HG02973 (cell line): ENCODE data around the gene ADAMTS18.
"Not testable (repeated sequence)": the region's sequence is repeated elsewhere in the genome, so short reads cannot be mapped to it uniquely, and the experiment has no call there.

ENCODE experiments used
- ATAC-seq: cut with Tn5 transposase; IDR thresholded peaks from one replicate; pipeline ENCODE4 v1.9.1; 2021; ENCODE audit warnings: moderate library complexity; ENCODE audit not compliant: unreplicated experiment

The ADAMTS18 gene, protein sequence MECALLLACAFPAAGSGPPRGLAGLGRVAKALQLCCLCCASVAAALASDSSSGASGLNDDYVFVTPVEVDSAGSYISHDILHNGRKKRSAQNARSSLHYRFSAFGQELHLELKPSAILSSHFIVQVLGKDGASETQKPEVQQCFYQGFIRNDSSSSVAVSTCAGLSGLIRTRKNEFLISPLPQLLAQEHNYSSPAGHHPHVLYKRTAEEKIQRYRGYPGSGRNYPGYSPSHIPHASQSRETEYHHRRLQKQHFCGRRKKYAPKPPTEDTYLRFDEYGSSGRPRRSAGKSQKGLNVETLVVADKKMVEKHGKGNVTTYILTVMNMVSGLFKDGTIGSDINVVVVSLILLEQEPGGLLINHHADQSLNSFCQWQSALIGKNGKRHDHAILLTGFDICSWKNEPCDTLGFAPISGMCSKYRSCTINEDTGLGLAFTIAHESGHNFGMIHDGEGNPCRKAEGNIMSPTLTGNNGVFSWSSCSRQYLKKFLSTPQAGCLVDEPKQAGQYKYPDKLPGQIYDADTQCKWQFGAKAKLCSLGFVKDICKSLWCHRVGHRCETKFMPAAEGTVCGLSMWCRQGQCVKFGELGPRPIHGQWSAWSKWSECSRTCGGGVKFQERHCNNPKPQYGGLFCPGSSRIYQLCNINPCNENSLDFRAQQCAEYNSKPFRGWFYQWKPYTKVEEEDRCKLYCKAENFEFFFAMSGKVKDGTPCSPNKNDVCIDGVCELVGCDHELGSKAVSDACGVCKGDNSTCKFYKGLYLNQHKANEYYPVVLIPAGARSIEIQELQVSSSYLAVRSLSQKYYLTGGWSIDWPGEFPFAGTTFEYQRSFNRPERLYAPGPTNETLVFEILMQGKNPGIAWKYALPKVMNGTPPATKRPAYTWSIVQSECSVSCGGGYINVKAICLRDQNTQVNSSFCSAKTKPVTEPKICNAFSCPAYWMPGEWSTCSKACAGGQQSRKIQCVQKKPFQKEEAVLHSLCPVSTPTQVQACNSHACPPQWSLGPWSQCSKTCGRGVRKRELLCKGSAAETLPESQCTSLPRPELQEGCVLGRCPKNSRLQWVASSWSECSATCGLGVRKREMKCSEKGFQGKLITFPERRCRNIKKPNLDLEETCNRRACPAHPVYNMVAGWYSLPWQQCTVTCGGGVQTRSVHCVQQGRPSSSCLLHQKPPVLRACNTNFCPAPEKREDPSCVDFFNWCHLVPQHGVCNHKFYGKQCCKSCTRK (N-terminal part only)

DNA sequence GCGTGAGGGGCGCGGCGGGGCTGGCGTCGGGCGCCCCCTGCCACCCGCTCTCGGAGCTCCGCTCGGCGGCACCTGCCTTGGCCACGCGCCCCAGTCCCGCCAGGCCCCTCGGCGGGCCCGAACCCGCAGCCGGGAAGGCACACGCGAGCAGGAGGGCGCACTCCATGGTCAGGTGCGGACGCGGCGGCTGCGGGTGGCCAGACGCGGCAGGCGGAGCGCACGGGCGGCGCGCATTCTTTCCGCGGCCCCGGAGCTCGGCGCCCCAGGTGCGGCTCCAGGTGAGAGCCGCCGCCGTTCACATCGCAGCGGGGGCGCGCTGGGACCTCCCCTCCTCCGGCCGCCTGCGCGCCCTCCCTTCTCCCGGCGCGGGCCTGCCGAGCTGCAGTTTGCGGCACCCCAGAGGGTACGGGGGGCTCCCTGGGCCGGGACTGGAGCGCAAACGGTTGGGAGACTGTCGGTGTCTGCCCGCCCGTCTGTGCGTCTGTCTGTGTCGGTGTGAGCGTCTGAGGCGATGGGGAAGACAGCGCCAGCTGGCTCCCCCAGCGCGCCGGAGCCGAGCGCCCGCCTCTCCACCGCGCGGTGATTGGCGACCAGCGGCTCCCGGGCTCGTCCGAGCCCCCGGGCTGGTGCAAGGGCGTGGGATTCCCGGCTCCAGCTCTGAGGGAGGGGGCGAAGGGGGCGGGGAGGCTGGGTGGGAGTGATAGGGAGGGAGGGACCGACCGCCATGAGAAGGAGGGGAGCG is at the start of gene ADAMTS18:
ADAMTS18 (minus strand) TSS at position 505 of the 742 bp plus-strand sequence; CDS start at position 166, 339 bp downstream.
- ATAC-seq, result no peak

DNA sequence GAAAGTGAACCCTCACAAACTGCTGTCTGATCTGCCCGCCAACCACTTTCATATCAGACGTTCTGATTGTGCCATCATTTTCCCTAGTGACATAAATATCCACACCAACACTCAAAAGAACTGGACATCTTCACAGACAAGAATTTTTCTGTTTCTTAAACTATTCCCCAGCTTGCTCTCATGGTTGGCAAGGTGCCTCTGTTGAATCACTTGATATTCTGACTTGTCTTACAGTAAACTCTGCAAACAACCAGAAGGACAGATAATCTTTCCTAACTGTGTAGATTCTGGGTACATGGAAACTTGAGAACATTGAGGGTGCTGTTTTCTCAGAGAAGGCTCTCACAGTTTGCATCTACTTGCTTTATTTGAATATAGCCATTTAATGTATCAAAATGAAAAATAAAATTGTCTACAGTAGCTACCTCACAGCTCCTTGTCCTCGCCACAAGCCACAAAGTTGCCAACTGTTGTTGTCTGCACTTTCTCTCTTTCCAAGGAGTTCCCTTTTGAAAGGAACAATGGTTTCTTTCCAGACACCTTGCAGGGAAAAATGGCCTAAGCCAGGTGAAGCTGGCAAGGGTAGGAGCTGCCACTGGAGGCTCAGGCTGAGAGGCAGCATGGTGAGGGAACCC is 46.0 kb upstream of the ADAMTS18 start:
- ATAC-seq, result no peak

DNA sequence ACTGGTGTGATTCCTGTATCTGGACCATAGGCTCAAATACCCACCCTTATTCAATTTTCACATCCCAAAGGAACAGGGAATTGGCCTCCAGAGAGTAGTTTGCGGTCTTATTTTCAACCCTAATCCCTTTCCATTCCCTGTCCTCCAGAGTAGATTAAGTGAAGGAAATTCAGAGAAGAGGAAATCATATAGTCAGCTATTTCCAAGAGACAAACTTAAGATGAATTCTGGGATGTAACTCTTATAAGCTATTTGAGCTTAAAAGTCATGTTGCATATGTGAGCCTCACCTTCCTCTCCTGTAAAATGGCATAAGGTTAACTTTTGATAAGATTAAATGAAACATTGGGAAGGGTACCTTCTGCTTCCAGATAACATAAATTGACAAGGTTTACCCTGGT is 37.4 kb upstream of the ADAMTS18 start:
- no peak for ATAC-seq

DNA sequence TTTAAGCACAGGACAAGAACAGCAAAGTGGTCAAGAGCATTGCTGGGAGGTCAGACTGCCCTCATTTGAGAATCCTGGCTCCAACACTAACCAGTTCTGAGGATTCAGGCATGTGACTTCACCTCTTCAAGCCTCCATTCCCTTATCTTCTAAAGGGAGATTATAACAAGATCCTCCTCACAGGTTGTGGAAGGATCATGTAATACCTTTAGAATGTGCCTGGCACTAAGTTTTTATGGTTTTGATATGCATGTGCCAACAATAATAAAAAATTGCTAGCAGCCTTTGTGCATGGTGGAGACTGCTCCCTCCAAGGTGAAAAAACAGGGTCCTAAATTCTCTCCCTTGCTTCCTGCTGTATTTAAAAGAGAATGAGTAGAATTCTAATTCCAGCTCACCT is 36.0 kb upstream of the ADAMTS18 start:
- no peak for ATAC-seq

DNA sequence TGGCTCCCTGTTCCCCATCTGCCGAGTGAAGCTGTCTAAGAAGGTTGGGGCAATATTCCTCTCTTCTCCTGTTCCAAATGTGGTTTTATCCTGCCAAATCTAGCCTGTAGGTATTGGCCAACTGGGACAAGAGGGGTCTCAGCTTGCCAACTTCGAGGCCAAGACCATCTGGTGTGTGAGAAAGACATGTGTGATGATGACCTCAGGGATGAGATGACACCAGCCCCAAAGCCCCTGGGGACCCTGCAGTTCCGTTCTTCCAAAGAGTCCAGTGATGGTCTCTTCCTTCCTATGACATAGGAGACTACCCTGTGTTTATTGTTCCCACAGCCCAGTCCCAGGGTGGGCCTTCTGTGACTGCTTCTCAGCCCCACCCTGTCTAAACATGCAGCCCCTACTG is 34.8 kb upstream of the ADAMTS18 start:
- ATAC-seq, result no peak

DNA sequence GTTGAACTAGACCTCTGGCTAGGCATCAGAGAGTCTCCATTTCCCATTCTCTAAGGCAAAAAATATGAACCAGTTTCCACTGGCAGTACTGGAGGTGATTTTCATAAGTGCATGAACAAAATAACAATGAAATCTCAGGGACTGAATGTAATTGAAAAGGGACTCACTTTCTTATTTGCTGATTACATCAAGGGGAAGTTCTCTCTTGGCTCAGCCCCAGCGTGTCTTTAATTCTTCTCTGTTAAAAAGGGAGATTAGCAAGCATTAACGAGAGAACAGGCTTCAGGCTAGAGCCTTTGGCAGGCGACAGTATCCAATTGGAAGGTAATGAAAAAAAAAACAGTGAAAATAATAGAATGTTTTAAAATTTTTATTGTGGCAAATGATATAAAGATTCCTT is 34.0 kb upstream of the ADAMTS18 start:
- ATAC-seq, result no peak

DNA sequence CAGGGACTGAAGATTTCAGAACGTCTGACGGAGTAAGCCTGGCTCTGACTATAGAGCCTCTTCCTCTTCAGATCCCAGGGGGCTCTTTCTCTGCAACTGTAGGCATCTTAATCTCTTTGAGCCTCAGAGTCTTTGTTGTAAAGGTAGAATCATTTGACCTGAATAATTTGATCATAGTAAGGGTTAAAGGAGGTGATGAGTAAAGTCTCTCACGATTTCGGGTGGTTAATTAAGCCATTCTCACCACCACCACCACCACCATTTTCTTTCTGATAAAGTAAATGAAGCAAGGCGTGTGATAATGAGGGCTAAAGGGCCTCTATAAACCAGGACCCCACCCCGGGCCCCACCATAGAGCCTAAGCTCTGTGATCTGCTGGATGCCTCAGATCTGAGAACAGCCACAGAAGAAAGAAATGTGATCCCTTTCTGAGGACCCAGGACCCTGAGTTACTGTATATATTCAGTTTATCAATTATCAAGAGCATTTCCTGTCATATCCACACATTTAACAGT is 33.0 kb upstream of the ADAMTS18 start:
- no peak for ATAC-seq

DNA sequence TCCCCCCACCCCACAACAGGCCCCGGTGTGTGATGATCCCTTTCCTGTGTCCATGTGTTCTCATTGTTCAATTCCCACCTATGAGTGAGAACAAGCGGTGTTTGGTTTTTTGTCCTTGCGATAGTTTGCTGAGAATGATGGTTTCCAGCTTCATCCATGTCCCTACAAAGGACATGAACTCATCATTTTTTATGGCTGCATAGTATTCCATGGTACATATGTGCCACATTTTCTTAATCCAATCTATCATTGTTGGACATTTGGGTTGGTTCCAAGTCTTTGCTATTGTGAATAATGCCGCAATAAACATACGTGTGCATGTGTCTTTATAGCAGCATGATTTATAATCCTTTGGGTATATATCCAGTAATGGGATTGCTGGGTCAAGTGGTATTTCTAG is 28.8 kb upstream of the ADAMTS18 start:
- not testable (repeated sequence) for ATAC-seq

DNA sequence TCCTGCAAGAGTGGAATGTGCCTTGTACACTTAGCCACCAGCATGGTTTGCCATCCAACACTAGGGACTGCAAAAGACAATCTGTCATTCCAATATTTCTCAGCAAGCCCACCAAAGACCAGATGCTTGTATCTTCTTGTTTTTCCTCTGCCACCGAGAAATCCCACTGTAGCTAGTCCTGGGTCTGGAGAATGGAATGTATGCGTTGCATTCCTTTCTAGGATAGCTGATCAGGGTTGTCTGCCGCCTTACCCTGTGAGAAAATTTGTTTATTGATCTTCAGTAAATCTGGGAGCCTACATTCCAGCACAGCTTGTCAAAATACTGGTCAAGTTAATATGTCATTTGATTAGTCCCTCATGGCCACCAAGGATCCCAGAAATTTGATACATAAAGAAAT is 28.1 kb upstream of the ADAMTS18 start:
- no peak for ATAC-seq

DNA sequence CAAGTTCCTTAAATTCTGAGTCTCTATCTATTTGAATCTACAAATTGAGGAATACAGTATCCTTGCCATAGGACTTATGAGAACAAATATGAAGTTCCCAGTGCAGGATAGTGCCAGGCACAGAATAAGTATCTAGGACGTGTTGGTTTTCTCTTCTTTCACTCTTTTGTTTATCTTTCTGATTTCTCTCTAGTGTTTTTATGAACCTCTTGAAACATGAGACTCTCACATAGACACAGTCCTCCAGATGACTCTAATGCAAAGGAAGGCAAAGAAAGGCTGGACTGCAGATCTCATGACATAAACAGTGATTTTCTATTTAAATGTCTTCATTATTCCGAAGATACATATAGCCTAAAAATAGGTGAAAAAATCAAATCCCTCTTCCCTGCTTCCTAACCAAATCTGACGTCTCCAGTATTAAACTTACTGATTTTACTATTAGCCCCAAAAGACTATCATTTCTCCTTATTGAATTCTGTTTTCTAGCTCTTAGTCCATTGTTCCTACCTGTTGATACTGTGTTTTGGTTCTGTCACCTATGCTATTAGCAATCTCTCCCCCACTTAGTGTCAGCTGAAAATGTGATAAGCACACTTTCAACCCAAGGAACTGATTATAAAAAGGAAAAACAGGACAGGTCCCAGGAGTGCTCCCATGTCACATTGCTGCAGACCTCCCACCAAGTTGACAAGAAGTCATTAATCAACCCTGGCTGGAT is 24.9 kb upstream of the ADAMTS18 start:
- ATAC-seq, result no peak

DNA sequence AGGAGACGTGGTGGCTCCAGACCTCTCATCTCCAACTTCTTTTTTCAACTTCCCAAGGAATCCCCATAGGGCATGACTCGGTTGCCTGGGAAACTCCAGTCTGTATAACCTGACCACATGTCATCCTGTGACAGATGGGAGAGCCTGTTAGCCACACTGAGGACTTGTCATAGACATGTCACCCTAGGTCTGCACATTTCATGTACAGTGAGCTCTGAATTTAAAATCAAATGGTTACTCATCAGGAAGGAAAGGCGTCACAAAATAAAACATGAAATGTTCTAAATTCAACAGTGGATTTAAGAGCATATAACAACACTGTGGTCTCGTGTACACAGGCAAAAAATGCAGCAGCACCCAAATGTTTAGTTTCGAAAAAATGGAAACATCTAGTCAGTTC is 22.2 kb upstream of the ADAMTS18 start:
- ATAC-seq, result no peak

DNA sequence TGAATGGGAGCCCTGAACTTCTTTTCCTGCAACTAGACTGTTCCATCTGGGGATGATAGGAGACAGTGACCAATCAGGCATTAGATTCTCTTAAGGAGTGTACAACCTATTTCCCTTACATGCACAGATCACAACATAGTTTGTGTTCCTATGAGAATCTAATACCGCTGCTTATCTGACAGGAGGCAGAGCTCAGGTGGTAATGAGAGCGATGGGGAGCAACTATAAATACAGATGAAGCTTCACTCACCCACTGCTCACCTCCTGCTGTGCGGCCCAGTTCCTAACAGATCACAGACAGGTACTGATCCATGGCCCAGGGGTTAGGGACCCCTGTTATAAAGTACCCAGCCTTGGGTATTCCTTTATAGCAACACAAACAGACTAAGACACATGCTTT is 17.4 kb upstream of the ADAMTS18 start:
- ATAC-seq, result no peak

DNA sequence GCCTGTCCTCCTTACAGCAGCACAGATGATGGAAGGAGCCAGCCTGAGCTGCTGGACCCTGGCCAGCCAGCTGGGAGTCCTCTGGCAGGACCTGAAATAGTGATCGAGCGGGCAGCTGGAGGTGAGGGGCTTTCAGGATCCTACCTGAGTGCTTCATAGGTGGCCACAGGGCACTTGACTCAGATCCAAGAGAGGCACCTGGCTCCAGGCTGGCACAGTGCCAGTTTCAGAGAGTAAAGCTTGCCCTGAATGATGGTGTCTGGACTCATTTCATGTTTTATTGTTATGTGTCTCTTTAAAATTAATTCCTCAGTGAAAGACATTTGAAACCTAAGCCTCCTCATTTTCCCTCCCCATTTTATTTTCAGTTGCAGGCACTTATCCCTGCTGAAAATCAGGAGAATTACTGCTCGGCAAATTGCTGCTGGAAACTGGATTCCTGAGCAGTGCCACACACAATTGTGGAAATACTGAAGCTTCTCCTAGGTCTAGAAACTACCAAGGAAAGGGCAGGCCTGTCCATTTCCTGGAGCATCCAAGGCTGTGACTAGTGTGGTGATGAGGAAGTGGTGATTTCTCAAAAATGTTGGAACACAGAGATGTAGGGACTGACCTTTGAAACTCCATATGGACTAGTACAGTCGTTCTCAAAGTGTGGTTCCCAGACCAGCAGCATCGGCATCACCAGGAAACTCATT is 16.1 kb upstream of the ADAMTS18 start:
- no peak for ATAC-seq

DNA sequence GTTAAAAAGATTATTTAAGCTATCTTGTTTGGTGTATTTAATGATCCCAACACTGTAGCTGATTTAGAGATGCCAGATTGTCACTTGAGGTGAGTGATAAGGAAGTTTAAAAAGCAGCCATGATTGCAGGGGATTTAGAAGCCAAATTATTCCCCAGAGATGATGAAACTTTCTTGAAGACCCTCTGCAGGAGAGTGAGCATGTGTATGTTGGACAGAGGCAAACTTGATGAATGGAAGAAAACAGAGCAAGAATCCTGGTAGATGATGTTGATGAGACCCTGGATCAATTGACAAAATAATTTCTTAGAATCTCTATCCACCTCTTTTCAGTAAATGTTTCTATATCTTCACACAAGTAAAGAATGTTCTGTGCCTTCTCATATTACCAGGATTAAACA is 14.4 kb upstream of the ADAMTS18 start:
- no peak for ATAC-seq

DNA sequence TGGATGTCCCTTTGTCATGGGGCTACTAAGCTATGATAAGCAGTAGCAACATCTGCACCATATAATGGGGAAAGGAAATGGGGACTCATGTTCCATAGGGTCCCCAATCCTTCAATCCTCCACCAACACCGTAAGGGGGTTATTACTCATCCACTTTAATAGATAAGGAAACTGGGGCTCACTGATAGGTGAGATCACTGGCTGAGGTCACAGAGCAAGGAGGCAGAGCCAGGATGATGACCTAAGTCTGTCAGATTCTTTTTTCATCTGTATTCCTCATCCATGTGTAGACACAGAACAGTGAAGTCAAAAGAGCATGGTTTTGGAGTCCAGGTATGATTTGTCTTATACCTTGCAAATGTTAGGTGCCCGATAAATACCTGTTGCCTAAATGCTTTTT is 10.5 kb upstream of the ADAMTS18 start:
- no peak for ATAC-seq

DNA sequence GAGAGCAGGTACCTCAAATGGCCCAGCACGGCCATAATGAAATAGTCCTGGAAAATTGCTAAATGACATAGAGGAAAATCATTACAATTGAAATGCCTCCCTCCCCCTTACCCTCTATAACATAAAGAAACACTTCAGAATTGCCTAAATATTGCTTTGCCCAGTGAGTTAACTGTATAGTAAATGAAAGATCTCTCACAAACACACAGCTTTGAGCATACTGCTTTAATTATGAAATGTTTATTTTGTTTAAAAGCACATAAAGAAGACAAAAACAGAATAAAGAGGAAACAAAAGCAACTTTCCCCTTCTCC is 9.3 kb upstream of the ADAMTS18 start:
- ATAC-seq, result no peak

DNA sequence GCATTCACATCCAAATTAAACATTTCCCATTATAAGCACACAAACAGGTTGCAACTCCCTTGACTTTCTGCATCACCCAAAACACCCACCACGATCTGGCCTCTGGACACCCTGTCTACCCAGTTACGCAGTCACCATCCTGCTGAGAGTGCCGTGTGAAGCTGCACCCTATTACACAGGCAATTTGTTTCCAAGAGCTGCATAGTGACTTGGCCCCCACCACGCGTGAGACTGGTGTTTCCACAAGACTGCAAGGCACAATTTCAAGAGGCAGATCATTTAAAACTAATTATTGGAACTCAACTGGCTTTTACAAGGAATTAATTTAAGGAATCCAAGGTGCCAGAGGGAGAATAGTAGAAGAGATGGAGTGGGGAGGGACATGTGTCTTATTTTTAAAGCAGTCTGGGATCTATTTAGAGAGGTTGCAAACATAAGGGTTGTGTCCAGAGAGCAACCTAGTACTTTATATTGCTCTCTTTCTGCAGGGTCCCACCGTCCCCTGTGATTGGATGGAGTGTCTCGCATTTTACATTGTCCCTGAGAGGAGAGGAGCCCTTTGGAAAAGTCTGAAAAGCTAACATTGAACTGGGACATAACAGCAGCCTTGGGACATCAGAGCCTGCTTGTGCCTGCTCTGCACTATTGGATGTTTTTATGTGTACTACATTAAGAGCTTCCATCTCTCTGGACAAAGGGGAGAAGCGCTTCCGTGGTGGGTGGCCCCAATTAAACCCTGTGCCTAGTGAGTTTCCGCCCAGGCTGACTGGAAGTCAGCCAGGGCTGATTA is 8.7 kb upstream of the ADAMTS18 start:
- ATAC-seq, result no peak

DNA sequence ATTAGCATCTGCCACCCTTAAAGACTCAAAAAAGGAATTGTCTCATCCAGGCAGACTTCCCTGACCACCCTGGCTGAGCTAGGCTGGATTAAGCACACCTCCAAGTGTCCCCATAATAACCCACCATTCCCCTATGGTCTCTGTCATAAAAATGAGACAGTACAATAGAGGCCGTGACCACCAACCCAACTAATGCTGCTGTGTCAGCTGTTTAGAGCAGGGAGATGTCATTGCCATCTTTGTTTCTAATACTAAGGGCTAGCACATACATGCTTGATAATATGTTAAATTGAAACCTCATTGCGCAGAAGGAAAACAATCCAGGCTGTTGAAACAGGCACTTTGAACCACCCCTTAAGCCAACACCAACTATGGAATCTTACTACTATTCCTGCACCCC is 7.2 kb upstream of the ADAMTS18 start:
- ATAC-seq, result no peak
